ENCODE results near the gene SOX30. TPM values are rescaled to one million over a fixed set of nuclear protein-coding genes. Genes with fewer than 3 reads are reported as not detected.

SOX30 gene
- total RNA-seq, 1 donor from 2014 or later = 0.17 TPM

DNA sequence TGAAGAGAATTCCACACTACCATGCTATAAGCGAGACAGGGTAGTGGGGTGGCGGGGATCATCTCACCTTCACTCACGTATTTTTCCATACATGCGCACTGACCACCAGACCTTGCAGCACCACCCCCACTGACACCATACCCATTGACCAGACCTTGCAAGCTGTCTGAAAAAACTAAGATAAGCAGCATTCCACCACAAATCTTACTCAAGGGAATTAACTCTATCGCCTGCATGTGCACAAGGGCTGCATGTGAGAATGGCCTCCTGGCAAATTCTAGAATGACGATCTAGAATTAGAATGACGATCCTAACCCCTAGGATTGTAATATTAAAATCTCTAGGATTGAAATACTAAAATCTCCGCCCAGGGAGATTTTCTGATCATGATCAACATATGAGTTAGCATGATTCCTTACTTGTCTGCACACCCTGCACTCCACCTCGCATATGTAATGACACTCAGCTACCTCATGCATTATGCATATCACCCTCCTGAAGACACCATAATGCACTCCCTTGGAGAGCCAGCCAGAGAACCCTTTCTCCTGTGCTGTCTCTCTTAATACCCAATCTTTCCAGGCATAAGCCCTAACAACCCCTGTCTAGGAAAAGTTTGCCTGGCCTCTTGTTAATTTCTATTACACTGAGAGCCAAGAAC, 11.7 kb downstream of the SOX30 start:
- Histone ChIP-seq H3F3A (ENCODE audit: low read depth) (no peaks in the 10 kb centered on the region), H3K4me3 (no peak overlapping the region), H3K9ac (no peak overlapping the region), H3K9me3 (ENCODE audit: low read depth) (no peaks in the 10 kb centered on the region), H3K79me2 (ENCODE audit: low read depth) (no peaks in the 10 kb centered on the region), H3K4me2 (no peak overlapping the region), H4K20me1 (ENCODE audit: low read depth) (no peaks in the 10 kb centered on the region), H3K36me3 (no peaks in the 10 kb centered on the region), H3K27ac (no peak overlapping the region), H3K27me3 (no peaks in the 10 kb centered on the region), H3K4me1 (no peaks in the 10 kb centered on the region), H2AFZ (replicated peaks) (no peak overlapping the region)
- Mint-ChIP-seq H3K27me3 (ENCODE audit: insufficient read depth, low read depth) (peaks cover 2% of the 10 kb centered on the region), H3K4me3 (no peak overlapping the region), H3K36me3 (no peaks in the 10 kb centered on the region), H3K4me1 (peaks cover 4% of the 10 kb centered on the region), H3K9me3 (no peaks in the 10 kb centered on the region), H3K27ac (no peak overlapping the region)
- TF ChIP-seq EZH2 (IDR thresholded peaks at IDR 0.05) = no peak
- TF ChIP-seq EZH2phosphoT487 (IDR thresholded peaks at IDR 0.05) = no peak
- TF ChIP-seq, protein P1, sequence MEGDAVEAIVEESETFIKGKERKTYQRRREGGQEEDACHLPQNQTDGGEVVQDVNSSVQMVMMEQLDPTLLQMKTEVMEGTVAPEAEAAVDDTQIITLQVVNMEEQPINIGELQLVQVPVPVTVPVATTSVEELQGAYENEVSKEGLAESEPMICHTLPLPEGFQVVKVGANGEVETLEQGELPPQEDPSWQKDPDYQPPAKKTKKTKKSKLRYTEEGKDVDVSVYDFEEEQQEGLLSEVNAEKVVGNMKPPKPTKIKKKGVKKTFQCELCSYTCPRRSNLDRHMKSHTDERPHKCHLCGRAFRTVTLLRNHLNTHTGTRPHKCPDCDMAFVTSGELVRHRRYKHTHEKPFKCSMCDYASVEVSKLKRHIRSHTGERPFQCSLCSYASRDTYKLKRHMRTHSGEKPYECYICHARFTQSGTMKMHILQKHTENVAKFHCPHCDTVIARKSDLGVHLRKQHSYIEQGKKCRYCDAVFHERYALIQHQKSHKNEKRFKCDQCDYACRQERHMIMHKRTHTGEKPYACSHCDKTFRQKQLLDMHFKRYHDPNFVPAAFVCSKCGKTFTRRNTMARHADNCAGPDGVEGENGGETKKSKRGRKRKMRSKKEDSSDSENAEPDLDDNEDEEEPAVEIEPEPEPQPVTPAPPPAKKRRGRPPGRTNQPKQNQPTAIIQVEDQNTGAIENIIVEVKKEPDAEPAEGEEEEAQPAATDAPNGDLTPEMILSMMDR (IDR thresholded peaks at IDR 0.05) = no peak
- no peak for DNase-seq (ENCODE audit: low spot score)

DNA sequence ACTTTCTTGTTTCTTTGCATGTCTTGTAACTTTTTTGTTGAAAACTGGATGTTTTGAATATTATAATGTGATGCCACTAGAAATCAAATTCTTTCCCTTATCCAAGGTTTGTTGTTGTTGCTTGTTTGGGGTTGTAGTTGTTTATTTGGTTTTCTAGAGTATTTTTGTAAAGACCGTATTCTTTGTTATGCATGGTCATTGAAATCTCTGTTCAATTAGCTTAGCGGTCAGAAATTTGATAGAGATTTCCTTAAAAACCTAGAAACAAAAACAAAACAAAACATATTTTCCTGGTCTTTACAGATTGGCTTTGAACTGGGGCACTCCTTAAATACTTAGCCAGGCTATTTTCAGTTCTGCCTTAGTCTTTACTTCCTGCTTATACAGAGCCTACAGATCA, 21.9 kb downstream of the SOX30 start:
- no peak overlapping the region for H3K4me3 Mint-ChIP-seq
- H3K27me3 Mint-ChIP-seq (ENCODE audit: insufficient read depth, low read depth) = peaks cover 3% of the 10 kb centered on the region
- Histone ChIP-seq H2AFZ (replicated peaks) (no peak overlapping the region), H3K9me3 (ENCODE audit: low read depth) (no peaks in the 10 kb centered on the region), H4K20me1 (ENCODE audit: low read depth) (no peaks in the 10 kb centered on the region), H3K4me3 (no peak overlapping the region), H3K4me1 (no peaks in the 10 kb centered on the region), H3K4me2 (no peak overlapping the region), H3F3A (ENCODE audit: low read depth) (no peaks in the 10 kb centered on the region), H3K36me3 (no peaks in the 10 kb centered on the region), H3K9ac (no peak overlapping the region), H3K27ac (no peak overlapping the region), H3K79me2 (ENCODE audit: low read depth) (no peaks in the 10 kb centered on the region), H3K27me3 (no peaks in the 10 kb centered on the region)
- H3K36me3 Mint-ChIP-seq = no peaks in the 10 kb centered on the region
- H3K4me1 Mint-ChIP-seq = no peaks in the 10 kb centered on the region
- TF ChIP-seq EZH2 (IDR thresholded peaks at IDR 0.05) = no peak
- no peak for TF ChIP-seq EZH2phosphoT487 (IDR thresholded peaks at IDR 0.05)
- TF ChIP-seq, protein P1 (IDR thresholded peaks at IDR 0.05) = no peak
- DNase-seq (ENCODE audit: low spot score) = no peak
- no peak overlapping the region for H3K27ac Mint-ChIP-seq
- no peaks in the 10 kb centered on the region for H3K9me3 Mint-ChIP-seq

DNA sequence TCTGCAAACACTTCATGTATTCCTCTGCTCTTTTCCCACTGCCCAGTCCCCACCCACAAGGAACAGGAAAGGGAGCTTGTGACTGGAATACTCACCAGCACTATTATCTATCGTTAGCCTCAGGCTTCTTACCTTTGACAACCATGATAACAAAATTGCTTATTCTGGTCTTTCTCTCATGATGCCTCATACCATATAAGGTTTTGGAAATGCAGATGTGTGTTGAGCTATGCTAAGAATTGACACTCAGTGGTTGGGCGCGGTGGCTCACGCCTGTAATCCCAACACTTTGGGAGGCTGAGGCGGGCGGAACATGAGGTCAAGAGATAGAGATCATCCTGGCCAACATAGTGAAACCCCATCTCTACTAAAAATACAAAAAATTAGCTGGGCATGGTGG, 25.4 kb downstream of the SOX30 start:
- Histone ChIP-seq H3F3A (ENCODE audit: low read depth) (no peaks in the 10 kb centered on the region), H3K27me3 (no peaks in the 10 kb centered on the region), H3K4me3 (no peak overlapping the region), H3K27ac (no peak overlapping the region), H3K36me3 (no peaks in the 10 kb centered on the region), H3K79me2 (ENCODE audit: low read depth) (no peaks in the 10 kb centered on the region), H3K9ac (no peak overlapping the region), H3K9me3 (ENCODE audit: low read depth) (no peaks in the 10 kb centered on the region), H2AFZ (replicated peaks) (no peak overlapping the region), H3K4me2 (no peak overlapping the region), H3K4me1 (no peaks in the 10 kb centered on the region), H4K20me1 (ENCODE audit: low read depth) (no peaks in the 10 kb centered on the region)
- Mint-ChIP-seq H3K36me3 (no peaks in the 10 kb centered on the region), H3K4me1 (no peaks in the 10 kb centered on the region), H3K9me3 (peaks cover 6% of the 10 kb centered on the region), H3K4me3 (no peak overlapping the region), H3K27ac (no peak overlapping the region), H3K27me3 (ENCODE audit: insufficient read depth, low read depth) (no peaks in the 10 kb centered on the region)
- TF ChIP-seq EZH2phosphoT487 (IDR thresholded peaks at IDR 0.05) (no peak), EZH2 (IDR thresholded peaks at IDR 0.05) (no peak)
- TF ChIP-seq, protein P1 (IDR thresholded peaks at IDR 0.05) = no peak
- no peak for DNase-seq (ENCODE audit: low spot score)
